Measurements from ENCODE around the gene RPTOR. TPM values are rescaled to one million over a fixed set of nuclear protein-coding genes. Genes with fewer than 3 reads are reported as not detected.

RPTOR gene
- total RNA-seq, 1 donor from 2014 or later, result 65.9 TPM

DNA sequence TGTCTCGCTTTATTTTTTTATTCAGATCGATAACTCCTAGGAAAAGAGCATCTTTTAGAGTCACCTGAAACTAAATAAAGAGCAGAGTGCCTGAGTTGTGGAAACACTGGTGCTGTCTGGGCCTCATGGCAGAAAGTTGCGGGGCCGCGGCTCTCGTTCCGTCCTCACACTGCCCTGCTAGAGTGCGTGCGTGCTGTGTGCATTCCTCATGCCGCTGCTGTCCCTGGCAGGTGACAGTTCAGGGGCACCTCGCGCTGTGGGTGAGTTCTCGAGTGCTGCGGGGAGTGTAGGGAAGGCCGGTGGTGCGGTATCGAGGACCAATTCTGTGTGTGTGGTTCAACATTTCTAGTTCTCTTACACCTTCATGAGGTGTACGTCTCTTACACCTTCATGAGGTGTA lies 136.6 kb downstream of the RPTOR start:
- H3K9me3 Mint-ChIP-seq, result no peaks in the 10 kb centered on the region
- DNase-seq (no peak), ATAC-seq (ENCODE audit: low read depth) (no peak)
- ChIA-PET CTCF (no interaction called here), POLR2A (no interaction called here)
- H3K27ac Mint-ChIP-seq, result no peak overlapping the region
- H3K4me3 Mint-ChIP-seq, result no peak overlapping the region
- H3K36me3 Mint-ChIP-seq (ENCODE audit: low read depth), result peaks cover 17% of the 10 kb centered on the region
- no peaks in the 10 kb centered on the region for H3K27me3 Mint-ChIP-seq
- intact Hi-C loops (cut with micrococcal nuclease), result no loop called here
- peaks cover 20% of the 10 kb centered on the region for H3K4me1 Mint-ChIP-seq
- TF ChIP-seq, protein P1, sequence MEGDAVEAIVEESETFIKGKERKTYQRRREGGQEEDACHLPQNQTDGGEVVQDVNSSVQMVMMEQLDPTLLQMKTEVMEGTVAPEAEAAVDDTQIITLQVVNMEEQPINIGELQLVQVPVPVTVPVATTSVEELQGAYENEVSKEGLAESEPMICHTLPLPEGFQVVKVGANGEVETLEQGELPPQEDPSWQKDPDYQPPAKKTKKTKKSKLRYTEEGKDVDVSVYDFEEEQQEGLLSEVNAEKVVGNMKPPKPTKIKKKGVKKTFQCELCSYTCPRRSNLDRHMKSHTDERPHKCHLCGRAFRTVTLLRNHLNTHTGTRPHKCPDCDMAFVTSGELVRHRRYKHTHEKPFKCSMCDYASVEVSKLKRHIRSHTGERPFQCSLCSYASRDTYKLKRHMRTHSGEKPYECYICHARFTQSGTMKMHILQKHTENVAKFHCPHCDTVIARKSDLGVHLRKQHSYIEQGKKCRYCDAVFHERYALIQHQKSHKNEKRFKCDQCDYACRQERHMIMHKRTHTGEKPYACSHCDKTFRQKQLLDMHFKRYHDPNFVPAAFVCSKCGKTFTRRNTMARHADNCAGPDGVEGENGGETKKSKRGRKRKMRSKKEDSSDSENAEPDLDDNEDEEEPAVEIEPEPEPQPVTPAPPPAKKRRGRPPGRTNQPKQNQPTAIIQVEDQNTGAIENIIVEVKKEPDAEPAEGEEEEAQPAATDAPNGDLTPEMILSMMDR (IDR thresholded peaks at IDR 0.05), result no peak

DNA sequence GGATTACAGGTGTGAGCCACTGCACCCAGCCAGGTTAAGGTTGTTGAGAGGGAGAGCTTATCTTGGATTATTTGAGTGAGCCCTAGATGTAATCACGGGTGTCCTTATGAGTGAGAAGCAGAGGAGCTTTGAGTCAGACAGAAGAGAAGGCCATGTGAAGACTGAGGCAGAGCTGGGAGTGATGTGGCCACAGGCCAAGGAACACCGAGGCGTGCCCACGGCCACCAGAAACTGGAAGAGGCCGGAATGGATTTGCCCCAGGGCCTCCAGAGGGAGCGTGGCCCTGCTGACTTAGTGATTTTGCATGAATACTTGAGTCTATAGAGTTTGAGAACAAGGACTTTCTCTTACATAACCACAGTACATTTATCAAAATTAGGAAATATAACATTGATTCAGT lies 137.7 kb downstream of the RPTOR start:
- Mint-ChIP-seq H3K9me3 (no peaks in the 10 kb centered on the region), H3K4me3 (no peak overlapping the region), H3K27me3 (no peaks in the 10 kb centered on the region), H3K4me1 (peaks cover 20% of the 10 kb centered on the region), H3K27ac (no peak overlapping the region), H3K36me3 (ENCODE audit: low read depth) (peaks cover 23% of the 10 kb centered on the region)
- intact Hi-C loops (cut with micrococcal nuclease), result no loop called here
- DNase-seq, result no peak
- no peak for ATAC-seq (ENCODE audit: low read depth)
- TF ChIP-seq, protein P1 (IDR thresholded peaks at IDR 0.05), result no peak
- ChIA-PET POLR2A (no interaction called here), CTCF (interaction anchor here (0.5 kb wide), 1 partner anchor 307 kb away, joined by 3 read pairs; no protein-coding TSS in a partner anchor)

DNA sequence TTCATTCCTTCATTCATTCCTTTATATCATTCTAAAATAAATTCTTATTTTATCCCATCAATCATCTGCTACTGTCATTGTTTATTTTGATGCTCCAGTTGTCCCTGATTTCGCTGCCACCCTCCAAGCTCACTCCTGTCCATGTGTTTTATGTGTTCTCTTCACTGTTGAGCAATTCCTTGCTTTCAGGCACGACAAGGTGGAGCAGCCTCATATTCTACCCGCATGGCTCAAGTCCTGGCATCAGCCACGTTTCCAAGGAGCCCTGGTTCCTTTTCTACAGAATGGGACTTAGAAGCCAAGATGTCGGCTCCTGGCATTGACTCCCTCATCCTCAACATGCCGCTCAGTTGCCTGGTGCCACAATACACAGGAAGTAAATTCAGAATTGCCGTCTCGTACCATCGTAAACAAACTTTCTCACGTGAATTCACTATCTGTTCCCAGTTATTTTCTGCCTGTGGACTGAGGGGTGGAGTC lies 139.0 kb downstream of the RPTOR start:
- POLR2A ChIA-PET, result no interaction called here
- DNase-seq (no peak), ATAC-seq (ENCODE audit: low read depth) (no peak)
- H3K27me3 Mint-ChIP-seq, result no peaks in the 10 kb centered on the region
- no peak overlapping the region for H3K4me3 Mint-ChIP-seq
- H3K27ac Mint-ChIP-seq, result no peak overlapping the region
- no peaks in the 10 kb centered on the region for H3K9me3 Mint-ChIP-seq
- TF ChIP-seq, protein P1 (IDR thresholded peaks at IDR 0.05), result no peak
- intact Hi-C loops (cut with micrococcal nuclease), result no loop called here
- H3K4me1 Mint-ChIP-seq, result peaks cover 13% of the 10 kb centered on the region
- CTCF ChIA-PET, result no interaction called here
- peaks cover 30% of the 10 kb centered on the region for H3K36me3 Mint-ChIP-seq (ENCODE audit: low read depth)

DNA sequence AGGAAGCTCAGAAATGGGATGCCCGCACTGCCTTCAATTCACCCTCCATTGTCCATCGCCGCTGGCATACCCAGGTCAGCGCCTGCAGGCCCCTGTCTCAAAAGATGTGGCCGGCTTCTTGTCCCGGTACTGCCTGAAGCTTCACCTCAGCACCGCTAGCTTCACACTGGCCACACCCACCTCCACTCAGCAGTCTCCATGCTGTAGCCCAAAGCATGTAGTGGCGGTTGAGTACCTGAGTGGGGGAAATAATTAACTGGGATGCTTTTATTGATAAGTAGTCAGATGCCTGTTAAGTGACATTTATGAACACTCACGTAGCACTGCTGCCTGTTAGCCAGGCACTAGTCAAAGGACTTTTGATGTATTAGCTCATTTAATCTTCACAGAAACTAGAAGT lies 143.2 kb downstream of the RPTOR start:
- no peak for DNase-seq
- POLR2A ChIA-PET, result no interaction called here
- TF ChIP-seq, protein P1 (IDR thresholded peaks at IDR 0.05), result no peak
- Mint-ChIP-seq H3K4me3 (no peak overlapping the region), H3K9me3 (no peaks in the 10 kb centered on the region), H3K27ac (no peak overlapping the region), H3K27me3 (no peaks in the 10 kb centered on the region), H3K36me3 (ENCODE audit: low read depth) (peaks cover 33% of the 10 kb centered on the region), H3K4me1 (peaks cover 2% of the 10 kb centered on the region)
- CTCF ChIA-PET, result no interaction called here
- ATAC-seq (ENCODE audit: low read depth), result no peak
- intact Hi-C loops (cut with micrococcal nuclease), result no loop called here

DNA sequence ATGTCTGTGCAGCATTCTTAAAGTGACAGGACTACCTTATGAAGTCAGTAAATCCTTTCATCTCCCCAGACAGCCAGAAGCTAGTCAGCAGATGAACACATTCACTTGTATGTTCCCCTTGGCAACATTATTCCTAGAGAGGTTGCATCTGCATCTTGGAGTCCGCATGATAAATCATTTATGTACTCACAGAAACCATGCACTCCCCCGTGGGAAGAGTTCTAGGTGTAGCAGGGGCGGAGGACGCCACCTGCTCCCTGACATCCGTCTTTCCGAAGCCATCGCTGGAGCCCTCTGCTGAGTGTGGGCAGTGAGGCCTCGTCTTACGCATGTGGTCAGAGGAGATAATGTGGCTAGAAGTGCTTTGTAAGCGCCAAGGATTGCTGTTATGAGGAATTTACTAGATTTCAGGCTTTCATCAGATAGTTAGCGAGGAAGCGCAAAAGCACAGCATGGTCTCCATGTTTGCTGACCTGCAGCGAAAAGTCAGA lies 144.5 kb downstream of the RPTOR start:
- intact Hi-C loops (cut with micrococcal nuclease), result no loop called here
- no peaks in the 10 kb centered on the region for H3K9me3 Mint-ChIP-seq
- CTCF ChIA-PET, result no interaction called here
- H3K36me3 Mint-ChIP-seq (ENCODE audit: low read depth), result peaks cover 23% of the 10 kb centered on the region
- no peaks in the 10 kb centered on the region for H3K27me3 Mint-ChIP-seq
- H3K4me3 Mint-ChIP-seq, result no peak overlapping the region
- DNase-seq (no peak), ATAC-seq (ENCODE audit: low read depth) (no peak)
- POLR2A ChIA-PET, result no interaction called here
- H3K27ac Mint-ChIP-seq, result no peak overlapping the region
- peaks cover 2% of the 10 kb centered on the region for H3K4me1 Mint-ChIP-seq
- TF ChIP-seq, protein P1 (IDR thresholded peaks at IDR 0.05), result no peak
